Mucosa of rectum (tissue), 2 donors: ENCODE data around the gene CHMP4A.
A peak's percentile ranks its signal among the peaks of the same experiment; 100 is the strongest.

Experiments
- H3K27ac ChIP-seq, 2 donors: one replicate each; pipeline ENCODE4 v1.7.0; 2013; ENCODE audit warnings: inconsistent platforms in 2 of 2, low read depth in 2 of 2, low read length in 2 of 2
- H3K27me3 ChIP-seq, 2 donors: one replicate each; pipeline ENCODE4 v1.7.0; 2013; ENCODE audit warnings: low read length in 2 of 2; ENCODE audit not compliant: control insufficient read depth in 2 of 2, insufficient read depth in 2 of 2
- H3K36me3 ChIP-seq, 2 donors: one replicate each; pipeline ENCODE4 v1.7.0; 2013; ENCODE audit warnings: low read length in 2 of 2; ENCODE audit not compliant: control insufficient read depth in 2 of 2, insufficient read depth in 2 of 2
- H3K4me1 ChIP-seq, 2 donors: one replicate each; pipeline ENCODE4 v1.7.0; 2013; ENCODE audit warnings: low read length in 2 of 2, mild to moderate bottlenecking in 1 of 2; ENCODE audit not compliant: control insufficient read depth in 2 of 2, insufficient read depth in 2 of 2
- H3K4me3 ChIP-seq, 2 donors: one replicate each; pipeline ENCODE4 v1.7.0; 2013; ENCODE audit warnings: low read length in 2 of 2
- H3K9ac ChIP-seq, 2 donors: one replicate each; pipeline ENCODE4 v1.7.0; 2013; ENCODE audit warnings: low read length in 2 of 2, low read depth in 1 of 2, mild to moderate bottlenecking in 1 of 2
- H3K9me3 ChIP-seq, 2 donors: one replicate each; pipeline ENCODE4 v1.7.0; 2013; ENCODE audit warnings: low read length in 2 of 2; ENCODE audit not compliant: control insufficient read depth in 2 of 2
- donor health status: healthy.
- donor health status: Normal muscosa, but diverticular disease.

Gene CHMP4A

GRCh38 chr14:24179294-24179960 lies 33.9 kb downstream of the CHMP4A start:
- Histone ChIP-seq H3K4me1 (no peaks in the 10 kb centered on the region), H3K9me3 (no peaks in the 10 kb centered on the region), H3K27me3 (no peaks in the 10 kb centered on the region), H3K27ac (peak overlapping the region in 1 of 2 donors; percentile 16), H3K9ac (no peak overlapping the region), H3K36me3 (peaks cover 51 to 70% of the 10 kb centered on the region in 2 donors), H3K4me3 (no peak overlapping the region)

GRCh38 chr14:24178399-24179178 lies 34.7 kb downstream of the CHMP4A start:
- Histone ChIP-seq H3K36me3 (peaks cover 46 to 64% of the 10 kb centered on the region in 2 donors), H3K9me3 (no peaks in the 10 kb centered on the region), H3K27ac (no peak overlapping the region), H3K27me3 (no peaks in the 10 kb centered on the region), H3K4me1 (no peaks in the 10 kb centered on the region), H3K9ac (no peak overlapping the region), H3K4me3 (no peak overlapping the region)

GRCh38 chr14:24177891-24178290 lies 35.4 kb downstream of the CHMP4A start:
- Histone ChIP-seq H3K36me3 (peaks cover 44 to 64% of the 10 kb centered on the region in 2 donors), H3K4me1 (no peaks in the 10 kb centered on the region), H3K9me3 (no peaks in the 10 kb centered on the region), H3K27ac (no peak overlapping the region), H3K9ac (no peak overlapping the region), H3K27me3 (no peaks in the 10 kb centered on the region), H3K4me3 (no peak overlapping the region)

- H3K9ac ChIP-seq = no peak overlapping the region
- no peak overlapping the region for H3K27ac ChIP-seq
- no peaks in the 10 kb centered on the region for H3K27me3 ChIP-seq
- no peaks in the 10 kb centered on the region for H3K4me1 ChIP-seq
- peaks cover 44 to 57% of the 10 kb centered on the region in 2 donors for H3K36me3 ChIP-seq
- no peaks in the 10 kb centered on the region for H3K9me3 ChIP-seq
- H3K4me3 ChIP-seq = no peak overlapping the region
Observed at GRCh38 chr14:24177041-24177825, 36.1 kb downstream of the CHMP4A start.

- no peak overlapping the region for H3K27ac ChIP-seq
- H3K9ac ChIP-seq = no peak overlapping the region
- H3K4me3 ChIP-seq = no peak overlapping the region
- no peaks in the 10 kb centered on the region for H3K27me3 ChIP-seq
- H3K9me3 ChIP-seq = no peaks in the 10 kb centered on the region
- H3K4me1 ChIP-seq = no peaks in the 10 kb centered on the region
- peaks cover 41 to 51% of the 10 kb centered on the region in 2 donors for H3K36me3 ChIP-seq
Observed at GRCh38 chr14:24176599-24176998, 36.7 kb downstream of the CHMP4A start.

GRCh38 chr14:24172871-24173281 lies 40.4 kb downstream of the CHMP4A start:
- H3K4me1 ChIP-seq = no peaks in the 10 kb centered on the region
- no peak overlapping the region for H3K9ac ChIP-seq
- peaks cover 9 to 28% of the 10 kb centered on the region in 2 donors for H3K36me3 ChIP-seq
- no peaks in the 10 kb centered on the region for H3K27me3 ChIP-seq
- H3K9me3 ChIP-seq = no peaks in the 10 kb centered on the region
- no peak overlapping the region for H3K4me3 ChIP-seq
- no peak overlapping the region for H3K27ac ChIP-seq

- no peaks in the 10 kb centered on the region for H3K4me1 ChIP-seq
- H3K36me3 ChIP-seq = peaks cover 13 to 27% of the 10 kb centered on the region in 2 donors
- peak overlapping the region; percentile 6 to 44 for H3K4me3 ChIP-seq
- no peak overlapping the region for H3K27ac ChIP-seq
- no peak overlapping the region for H3K9ac ChIP-seq
- no peaks in the 10 kb centered on the region for H3K9me3 ChIP-seq
- H3K27me3 ChIP-seq = no peaks in the 10 kb centered on the region
Observed at GRCh38 chr14:24172261-24172860, 40.9 kb downstream of the CHMP4A start.

- no peaks in the 10 kb centered on the region for H3K9me3 ChIP-seq
- H3K4me1 ChIP-seq = no peaks in the 10 kb centered on the region
- H3K36me3 ChIP-seq = peaks cover 13 to 25% of the 10 kb centered on the region in 2 donors
- H3K9ac ChIP-seq = no peak within 1 kb of the TSS
- no peak within 1 kb of the TSS for H3K27ac ChIP-seq
- peak within 1 kb of the TSS; percentile 6 to 44 for H3K4me3 ChIP-seq
- H3K27me3 ChIP-seq = no peaks in the 10 kb centered on the region
Observed at GRCh38 chr14:24171422-24172260, 41.6 kb downstream of the CHMP4A start, which contains the start of gene REC8. TSS of gene REC8 (plus strand) at chr14:24172080. CDS start at chr14:24172553, 473 bp downstream.

- no peak overlapping the region for H3K4me3 ChIP-seq
- no peaks in the 10 kb centered on the region for H3K27me3 ChIP-seq
- peaks cover 0 to 8% of the 10 kb centered on the region in 2 donors for H3K4me1 ChIP-seq
- no peak overlapping the region for H3K27ac ChIP-seq
- H3K9me3 ChIP-seq = no peaks in the 10 kb centered on the region
- H3K9ac ChIP-seq = no peak overlapping the region
- peaks cover 45 to 54% of the 10 kb centered on the region in 2 donors for H3K36me3 ChIP-seq
Observed at GRCh38 chr14:24167469-24168114, 45.7 kb downstream of the CHMP4A start.
